Endothelial cell of umbilical vein (primary cell): Measurements from ENCODE around the gene AGBL5. TPM values are rescaled to one million over a fixed set of nuclear protein-coding genes. Genes with fewer than 3 reads are reported as not detected.

ENCODE experiments used
- polyA plus RNA-seq, 4 experiments: library from polyadenylated mRNA; depleted of rRNA in 3 of 4; stranded (reverse) in 3 of 4; unstranded in 1 of 4; fragments of >200 nt; gene quantifications; 2 replicates each; pipeline versions ENCODE4 v1.2.1 to v1.2.3, GENCODE V29; 2011 to 2012; ENCODE audit warnings: missing spikeins in 1 of 4
- total RNA-seq: library from RNA; stranded (reverse); gene quantifications from 2 replicates; pipeline ENCODE4 v1.2.3, GENCODE V29; 2021

Gene AGBL5
- total and polyA plus RNA-seq, 2 donors (not counting 3 experiments of a cell fraction or from before 2014, with no cell fraction given): 28.2 to 41.9 TPM

Other genes starting within 250 kb of the AGBL5 start
- not detected in 2 replicates for gene DPYSL5, start 203.5 kb upstream of the AGBL5 start, total RNA-seq
- not detected in 2 replicates for gene DPYSL5, start 203.5 kb upstream of the AGBL5 start, polyA plus RNA-seq
- gene MAPRE3, start 81.0 kb upstream of the AGBL5 start, total RNA-seq: 5.0 and 6.1 TPM in 2 replicates
- 4.4 and 6.7 TPM in 2 replicates for gene MAPRE3, start 81.0 kb upstream of the AGBL5 start, polyA plus RNA-seq
- 107 and 109 TPM in 2 replicates for gene TMEM214, start 18.7 kb upstream of the AGBL5 start, total RNA-seq
- 163 and 187 TPM in 2 replicates for gene TMEM214, start 18.7 kb upstream of the AGBL5 start, polyA plus RNA-seq
- 415 TPM in 2 replicates for gene OST4, start 20.0 kb downstream of the AGBL5 start, total RNA-seq
- gene OST4, start 20.0 kb downstream of the AGBL5 start, polyA plus RNA-seq: 1,189 and 2,226 TPM in 2 replicates
- gene EMILIN1, start 26.9 kb downstream of the AGBL5 start, total RNA-seq: 4.1 and 16.6 TPM in 2 replicates
- gene EMILIN1, start 26.9 kb downstream of the AGBL5 start, polyA plus RNA-seq: 11.7 and 15.5 TPM in 2 replicates
- gene KHK, start 35.1 kb downstream of the AGBL5 start, total RNA-seq: 3.7 and 4.4 TPM in 2 replicates
- 2.4 and 2.9 TPM in 2 replicates for gene KHK, start 35.1 kb downstream of the AGBL5 start, polyA plus RNA-seq
- gene CGREF1, start 67.5 kb downstream of the AGBL5 start, total RNA-seq: 4.0 and 5.8 TPM in 2 replicates
- 2.7 and 2.9 TPM in 2 replicates for gene CGREF1, start 67.5 kb downstream of the AGBL5 start, polyA plus RNA-seq
- gene ABHD1, start 72.1 kb downstream of the AGBL5 start, total RNA-seq: not detected in 2 replicates
- gene ABHD1, start 72.1 kb downstream of the AGBL5 start, polyA plus RNA-seq: 0.07 and 0.41 TPM in 2 replicates
- gene PREB, start 83.0 kb downstream of the AGBL5 start, total RNA-seq: 45.6 and 47.2 TPM in 2 replicates
- 73.3 and 73.4 TPM in 2 replicates for gene PREB, start 83.0 kb downstream of the AGBL5 start, polyA plus RNA-seq
- not detected in 2 replicates for gene PRR30, start 87.7 kb downstream of the AGBL5 start, total RNA-seq
- not detected in 2 replicates for gene PRR30, start 87.7 kb downstream of the AGBL5 start, polyA plus RNA-seq
- gene TCF23, start 97.3 kb downstream of the AGBL5 start, total RNA-seq: not detected in 2 replicates
- gene TCF23, start 97.3 kb downstream of the AGBL5 start, polyA plus RNA-seq: not detected in 2 replicates
- gene ATRAID, start 160.4 kb downstream of the AGBL5 start, total RNA-seq: 84.3 and 86.6 TPM in 2 replicates
- 280 and 283 TPM in 2 replicates for gene ATRAID, start 160.4 kb downstream of the AGBL5 start, polyA plus RNA-seq
- 42.7 and 52.0 TPM in 2 replicates for gene SLC5A6, start 160.6 kb downstream of the AGBL5 start, total RNA-seq
- 76.8 and 92.5 TPM in 2 replicates for gene SLC5A6, start 160.6 kb downstream of the AGBL5 start, polyA plus RNA-seq
- gene CAD, start 165.7 kb downstream of the AGBL5 start, total RNA-seq: 81.0 and 91.4 TPM in 2 replicates
- 60.3 and 66.5 TPM in 2 replicates for gene CAD, start 165.7 kb downstream of the AGBL5 start, polyA plus RNA-seq
- 9.2 and 16.7 TPM in 2 replicates for gene SLC30A3, start 211.4 kb downstream of the AGBL5 start, total RNA-seq
- 63.9 and 79.9 TPM in 2 replicates for gene SLC30A3, start 211.4 kb downstream of the AGBL5 start, polyA plus RNA-seq
- gene DNAJC5G, start 223.8 kb downstream of the AGBL5 start, total RNA-seq: 0.16 and 0.77 TPM in 2 replicates
- 1.4 and 1.7 TPM in 2 replicates for gene DNAJC5G, start 223.8 kb downstream of the AGBL5 start, polyA plus RNA-seq
- 0.42 and 0.51 TPM in 2 replicates for gene TRIM54, start 230.8 kb downstream of the AGBL5 start, total RNA-seq
- gene TRIM54, start 230.8 kb downstream of the AGBL5 start, polyA plus RNA-seq: 1.6 and 1.7 TPM in 2 replicates